ENCODE results near the gene KPNA6.
"Not testable (repeated sequence)": the region's sequence is repeated elsewhere in the genome, so short reads cannot be mapped to it uniquely, and the experiment has no call there.

KPNA6 gene

DNA sequence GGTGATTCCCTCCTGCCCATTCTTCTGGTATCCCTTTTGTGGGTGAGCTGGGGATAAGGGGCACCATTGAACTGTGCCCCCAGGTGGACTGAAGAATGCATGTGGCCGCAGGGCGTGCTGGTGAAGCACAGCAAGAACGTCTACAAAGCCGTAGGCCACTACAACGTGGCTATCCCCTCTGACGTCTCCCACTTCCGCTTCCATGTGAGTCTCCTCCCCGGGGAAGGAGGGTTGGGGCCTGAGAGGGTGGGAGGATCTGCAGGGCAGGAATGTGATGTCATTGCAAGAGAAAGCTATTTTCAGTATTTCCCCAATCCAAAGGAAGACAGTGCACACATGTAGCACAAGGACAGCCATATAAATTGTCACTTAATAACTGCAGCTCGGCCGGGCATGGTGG lies 7.5 kb upstream of the KPNA6 start:
- no peak for DNase-seq (ENCODE audit: low read depth in 2 of 2, low spot score in 1 of 2)

DNA sequence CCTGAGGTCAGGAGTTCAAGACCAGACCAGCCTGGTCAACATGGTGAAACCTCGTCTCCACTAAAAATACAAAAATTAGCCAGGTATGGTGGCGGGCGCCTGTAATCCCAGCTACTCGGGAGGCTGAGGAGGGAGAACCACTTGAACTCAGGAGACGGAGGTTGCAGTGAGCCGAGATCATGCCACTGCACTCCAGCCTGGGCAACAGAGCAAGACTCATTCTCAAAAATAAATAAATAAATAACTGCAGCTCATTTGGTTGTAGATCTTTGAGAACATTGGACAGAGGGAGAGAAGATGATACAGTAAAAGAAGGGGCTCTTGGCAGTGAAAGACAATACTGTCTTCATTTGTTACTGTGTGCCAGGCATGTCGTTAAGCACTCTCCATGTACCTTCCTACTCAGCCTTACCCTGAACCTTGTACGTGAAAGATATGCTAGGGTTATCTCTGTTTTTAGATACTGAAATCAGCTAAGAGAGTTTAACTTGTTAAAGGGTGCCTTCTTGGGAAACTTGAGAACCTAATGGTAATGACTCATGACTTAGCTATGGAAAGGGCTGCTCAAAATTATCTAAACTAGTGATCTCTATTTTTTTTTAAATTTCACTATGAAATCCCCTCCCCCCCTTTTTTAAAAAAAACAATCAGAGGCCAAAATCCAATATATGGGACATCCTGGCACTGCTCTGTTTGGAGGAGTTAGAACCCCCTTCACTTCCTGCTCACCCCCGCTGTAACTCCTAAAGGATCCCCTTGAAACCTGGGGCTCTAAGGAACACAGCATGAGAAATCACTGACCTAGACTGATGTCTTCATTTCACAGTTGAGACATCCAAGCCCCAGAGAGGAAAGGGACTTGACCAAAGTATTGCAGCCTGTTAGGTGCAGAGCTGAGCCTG lies 6.8 kb upstream of the KPNA6 start:
- no peak for DNase-seq (ENCODE audit: low read depth in 2 of 2, low spot score in 1 of 2)

GRCh38 chr1:32104127-32104526 lies 3.7 kb upstream of the KPNA6 start:
- DNase-seq (ENCODE audit: low read depth in 2 of 2, low spot score in 1 of 2) = no peak

DNA sequence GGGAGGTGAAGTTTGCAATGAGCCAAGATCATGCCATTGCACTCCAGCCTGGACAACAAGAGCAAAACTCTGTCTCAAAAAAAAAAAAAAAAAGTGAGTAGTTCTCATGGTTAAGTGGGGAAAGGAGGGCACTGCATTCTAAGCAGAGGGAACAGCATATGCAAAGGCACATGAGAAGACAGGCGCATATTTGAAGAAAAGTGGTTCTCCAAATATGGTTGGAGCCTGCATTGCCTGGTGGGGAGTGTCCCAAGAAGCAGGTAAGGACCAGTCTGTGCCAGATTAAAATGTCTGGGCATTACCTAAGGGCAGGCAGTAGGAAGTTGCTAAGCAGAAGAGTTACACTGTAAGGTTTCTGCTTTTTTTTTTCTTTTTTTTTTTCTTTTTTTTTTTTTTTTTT lies 2.5 kb upstream of the KPNA6 start:
- no peak for DNase-seq (ENCODE audit: low read depth in 2 of 2, low spot score in 1 of 2)

DNA sequence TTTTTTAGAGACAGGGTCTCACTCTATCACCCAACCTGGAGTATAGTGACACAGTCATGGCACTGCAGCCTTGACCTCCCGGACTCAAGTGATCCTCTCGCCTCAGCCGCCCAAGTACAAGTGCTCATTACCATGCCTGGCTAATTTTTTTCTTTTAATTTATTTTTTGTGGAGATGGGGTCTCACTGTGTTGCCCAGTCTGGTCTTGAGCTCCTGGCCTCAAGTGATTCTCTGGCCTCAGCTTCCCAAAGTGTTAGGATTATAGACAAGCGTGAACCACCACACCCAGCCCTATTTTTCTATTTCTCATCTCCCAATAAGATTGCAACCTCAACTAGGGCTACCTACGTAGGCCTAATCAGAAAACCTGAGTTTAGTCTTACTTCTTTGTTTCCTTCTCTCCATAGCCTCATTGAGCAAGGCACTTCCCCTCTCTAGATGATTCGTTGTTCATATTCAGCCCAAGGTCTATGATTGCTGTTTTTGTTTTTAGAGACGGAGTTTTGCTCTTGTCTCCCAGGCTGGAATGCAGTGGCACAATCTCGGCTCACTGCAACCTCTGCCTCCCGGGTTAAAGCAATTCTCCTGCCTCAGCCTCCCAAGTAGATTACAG lies 1.1 kb upstream of the KPNA6 start:
- DNase-seq (ENCODE audit: low read depth in 2 of 2, low spot score in 1 of 2) = no peak

GRCh38 chr1:32111040-32111623 lies 3.3 kb downstream of the KPNA6 start:
- no peak for DNase-seq (ENCODE audit: low read depth in 2 of 2, low spot score in 1 of 2)

DNA sequence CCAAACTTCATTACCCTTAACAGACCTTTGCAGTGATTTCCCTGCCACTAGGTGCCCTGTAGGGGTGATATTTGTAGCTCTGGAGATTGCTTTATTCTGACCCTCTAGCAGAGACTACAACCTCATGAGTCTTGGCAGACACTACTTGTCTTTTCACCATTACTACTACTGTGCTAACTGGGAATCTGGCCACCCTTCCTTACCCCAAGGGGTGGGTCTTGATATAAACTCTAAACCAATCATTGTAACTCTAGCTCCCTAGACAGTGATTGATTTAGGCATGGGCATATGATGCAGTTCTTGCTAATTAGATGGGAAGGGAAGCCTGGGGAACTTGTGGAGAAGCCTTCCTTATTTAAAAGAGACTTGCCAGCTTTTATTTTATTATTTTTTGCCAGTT lies 3.9 kb downstream of the KPNA6 start:
- no peak for DNase-seq (ENCODE audit: low read depth in 2 of 2, low spot score in 1 of 2)

- DNase-seq (ENCODE audit: low read depth in 2 of 2, low spot score in 1 of 2) = no peak
Measured at GRCh38 chr1:32112806-32113375, 5.0 kb downstream of the KPNA6 start.

- not testable (repeated sequence) for DNase-seq (ENCODE audit: low read depth in 2 of 2, low spot score in 1 of 2)
Measured at GRCh38 chr1:32113436-32113835, 5.6 kb downstream of the KPNA6 start.

DNA sequence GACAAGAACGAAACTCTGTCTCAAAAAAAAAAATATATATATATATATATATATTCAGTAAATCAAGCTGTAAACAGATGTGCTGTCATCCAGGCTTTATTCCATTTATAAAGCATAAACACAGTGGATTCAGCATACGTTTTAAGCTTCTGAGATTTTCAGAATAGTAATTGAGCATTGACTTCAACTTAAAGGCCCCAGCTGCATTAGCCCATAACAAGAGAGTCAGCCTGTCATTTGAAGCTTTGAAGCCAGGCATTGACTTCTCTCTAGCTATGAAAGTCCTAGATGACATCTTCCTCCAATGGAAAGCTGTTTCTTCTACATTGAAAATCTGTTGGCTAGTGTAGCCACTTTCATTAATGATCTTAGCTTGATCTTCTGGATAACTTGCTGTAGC lies 6.6 kb downstream of the KPNA6 start:
- DNase-seq (ENCODE audit: low read depth in 2 of 2, low spot score in 1 of 2) = no peak

GRCh38 chr1:32115496-32115895 lies 7.6 kb downstream of the KPNA6 start:
- DNase-seq (ENCODE audit: low read depth in 2 of 2, low spot score in 1 of 2) = no peak

DNA sequence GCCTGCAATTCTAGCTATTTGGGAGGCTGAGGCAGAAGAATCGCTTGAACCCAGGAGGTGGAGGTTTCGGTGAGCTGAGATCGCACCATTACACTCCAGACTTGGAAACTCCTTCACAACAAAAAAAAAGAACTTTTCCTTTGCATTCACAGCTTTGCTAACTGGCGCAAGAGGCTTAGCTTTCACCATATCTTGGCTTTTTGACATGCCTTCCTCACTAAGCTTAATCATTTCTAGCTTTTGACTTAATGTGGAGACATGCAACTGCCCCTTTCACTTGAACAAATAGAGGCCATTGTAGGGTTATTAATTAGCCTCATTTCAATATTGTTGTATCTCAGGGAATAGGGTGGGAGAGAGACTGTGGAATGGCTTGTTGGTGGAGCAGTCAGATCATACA lies 8.7 kb downstream of the KPNA6 start:
- no peak for DNase-seq (ENCODE audit: low read depth in 2 of 2, low spot score in 1 of 2)

DNA sequence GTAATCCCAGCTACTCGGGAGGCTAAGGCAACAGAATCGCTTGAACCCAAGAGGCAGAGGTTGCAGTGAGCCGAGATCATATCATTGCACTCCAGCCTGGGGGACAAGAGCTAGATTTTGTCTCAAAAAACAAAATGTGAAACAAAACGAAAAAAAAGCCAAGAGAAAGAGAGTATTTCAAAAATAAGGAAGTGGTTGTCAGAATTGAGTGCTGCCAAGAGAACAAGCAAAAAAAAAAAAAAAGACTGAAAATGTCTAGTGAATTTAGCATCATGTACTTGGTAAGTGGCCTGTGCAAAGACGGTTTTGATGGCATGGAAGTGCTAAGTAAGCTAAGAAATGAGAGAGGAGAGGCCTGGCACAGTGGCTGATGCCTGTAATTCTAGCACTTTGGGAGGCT lies 14.3 kb downstream of the KPNA6 start:
- DNase-seq (ENCODE audit: low read depth in 2 of 2, low spot score in 1 of 2) = no peak

- not testable (repeated sequence) for DNase-seq (ENCODE audit: low read depth in 2 of 2, low spot score in 1 of 2)
Measured at GRCh38 chr1:32123361-32123760, 15.5 kb downstream of the KPNA6 start.

GRCh38 chr1:32125313-32125712 lies 17.5 kb downstream of the KPNA6 start:
- DNase-seq (ENCODE audit: low read depth in 2 of 2, low spot score in 1 of 2) = no peak

DNA sequence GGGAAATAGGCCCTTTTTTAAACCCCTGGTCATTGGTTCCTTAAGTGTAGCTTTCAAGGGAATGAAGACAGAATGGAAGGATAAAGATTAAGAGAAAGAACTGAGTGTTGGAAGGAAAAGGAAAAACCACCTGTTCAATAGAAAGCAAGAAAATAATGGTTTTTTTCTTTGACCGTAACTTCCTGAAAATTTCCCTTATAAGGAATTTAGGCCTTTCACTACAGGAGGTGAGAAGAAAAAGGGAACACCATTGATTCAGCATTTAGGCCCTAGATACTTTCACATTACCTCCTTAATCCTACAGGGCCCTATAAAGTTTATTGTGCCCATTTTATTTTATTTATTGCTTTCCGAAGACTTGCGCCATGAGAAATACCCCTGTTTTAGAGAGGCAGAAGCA lies 18.9 kb downstream of the KPNA6 start:
- no peak for DNase-seq (ENCODE audit: low read depth in 2 of 2, low spot score in 1 of 2)

GRCh38 chr1:32127409-32128198 lies 19.7 kb downstream of the KPNA6 start:
- no peak for DNase-seq (ENCODE audit: low read depth in 2 of 2, low spot score in 1 of 2)

GRCh38 chr1:32128479-32128878 lies 20.6 kb downstream of the KPNA6 start:
- DNase-seq (ENCODE audit: low read depth in 2 of 2, low spot score in 1 of 2) = no peak

DNA sequence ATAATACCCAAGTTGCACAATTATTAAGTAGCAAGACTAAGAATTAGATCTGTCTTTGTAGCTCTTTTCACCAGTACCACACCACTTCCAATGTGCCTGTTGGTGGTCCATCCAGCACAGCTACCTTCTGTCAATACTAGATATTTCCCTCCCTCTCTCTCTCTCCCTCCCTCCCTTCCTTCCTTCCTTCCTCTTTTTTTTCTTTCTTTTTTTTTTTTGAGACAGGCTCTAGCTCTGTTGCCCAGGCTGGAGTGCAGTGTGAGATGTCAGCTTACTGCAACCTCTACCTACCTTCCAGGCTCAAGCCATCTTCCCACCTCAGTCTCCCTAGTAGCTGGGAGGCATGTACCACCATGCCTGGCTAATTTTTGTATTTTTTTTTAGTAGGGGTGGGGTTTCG lies 21.1 kb downstream of the KPNA6 start:
- DNase-seq (ENCODE audit: low read depth in 2 of 2, low spot score in 1 of 2) = no peak

- not testable (repeated sequence) for DNase-seq (ENCODE audit: low read depth in 2 of 2, low spot score in 1 of 2)
Measured at GRCh38 chr1:32133950-32134280, 26.1 kb downstream of the KPNA6 start.

DNA sequence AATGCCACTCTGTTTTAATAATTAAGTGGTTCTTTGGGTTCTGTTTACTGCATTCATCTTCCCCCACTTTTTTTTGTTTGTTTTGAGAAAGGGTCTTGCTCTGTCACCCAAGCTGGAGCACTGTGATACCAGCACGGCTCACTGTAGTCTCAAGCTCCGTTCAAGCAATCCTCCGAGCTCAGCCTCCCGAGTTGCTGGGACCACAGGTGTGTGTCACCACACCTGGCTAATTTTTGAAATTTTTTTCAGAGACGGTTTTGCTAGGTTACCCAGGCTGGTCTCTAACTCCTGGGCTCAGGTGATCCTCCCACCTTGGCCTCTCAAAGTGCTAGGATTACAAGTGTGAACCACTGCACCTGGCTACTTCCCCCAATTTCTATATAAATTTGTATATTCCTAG lies 29.3 kb downstream of the KPNA6 start:
- no peak for DNase-seq (ENCODE audit: low read depth in 2 of 2, low spot score in 1 of 2)
